MM.1S (cell line): ENCODE results near the gene TTC7B.

Experiments
- DNase-seq: peaks from one replicate; pipeline ENCODE4 v3.0.0-alpha.2; 2015
- H2AFZ ChIP-seq: fragments of 300-600 bp; sonication (generic); 2 replicates; pipeline ENCODE4 v1.6.0; 2016; ENCODE audit warnings: antibody characterized with exemption, low read length
- H3F3A ChIP-seq: fragments of 300-600 bp; sonication (generic); 2 replicates; pipeline ENCODE4 v1.6.1; 2016; ENCODE audit warnings: mild to moderate bottlenecking, antibody characterized with exemption, low read length, moderate library complexity, mixed read lengths; ENCODE audit not compliant: insufficient read depth
- H3K27ac ChIP-seq: fragments of 300-600 bp; sonication (generic); 2 replicates; pipeline ENCODE4 v1.5.1; 2016; ENCODE audit warnings: mild to moderate bottlenecking, low read length
- H3K27me3 ChIP-seq: fragments of 300-600 bp; sonication (generic); replicated peaks from 2 replicates; pipeline ENCODE4 v1.6.0; 2016; ENCODE audit warnings: low read length; ENCODE audit not compliant: insufficient read depth
- H3K36me3 ChIP-seq: fragments of 300-600 bp; sonication (generic); replicated peaks from 2 replicates; pipeline ENCODE4 v1.6.1; 2016; ENCODE audit warnings: mild to moderate bottlenecking, low read length, mixed read lengths; ENCODE audit not compliant: insufficient read depth
- H3K4me1 ChIP-seq: fragments of 300-600 bp; sonication (generic); 2 replicates; pipeline ENCODE4 v1.6.1; 2016; ENCODE audit warnings: low read length, mixed read lengths
- H3K4me2 ChIP-seq: fragments of 300-600 bp; sonication (generic); 2 replicates; pipeline ENCODE4 v1.6.0; 2016; ENCODE audit warnings: low read depth, low read length
- H3K4me3 ChIP-seq: fragments of 300-600 bp; sonication (generic); 2 replicates; pipeline ENCODE4 v1.5.1; 2016; ENCODE audit warnings: low read length, mixed read lengths
- H3K79me2 ChIP-seq: fragments of 300-600 bp; sonication (generic); 2 replicates; pipeline ENCODE4 v1.6.1; 2016; ENCODE audit warnings: mixed run types, low read length, mixed read lengths
- H3K9ac ChIP-seq: fragments of 300-600 bp; sonication (generic); 2 replicates; pipeline ENCODE4 v1.6.1; 2016; ENCODE audit warnings: low read length, mixed read lengths
- H3K9me2 ChIP-seq: fragments of 300-600 bp; sonication (generic); replicated peaks from 2 replicates; pipeline ENCODE4 v1.6.1; 2016; ENCODE audit warnings: mild to moderate bottlenecking, low read length, mixed read lengths; ENCODE audit not compliant: insufficient read depth
- H3K9me3 ChIP-seq: fragments of 300-600 bp; sonication (generic); replicated peaks from 2 replicates; pipeline ENCODE4 v1.6.1; 2016; ENCODE audit warnings: mild to moderate bottlenecking, low read length, mixed read lengths; ENCODE audit not compliant: insufficient read depth
- H4K20me1 ChIP-seq: fragments of 300-600 bp; sonication (generic); 2 replicates; pipeline ENCODE4 v1.6.1; 2016; ENCODE audit warnings: mild to moderate bottlenecking, low read length, moderate library complexity, mixed read lengths; ENCODE audit not compliant: insufficient read depth
- EZH2 ChIP-seq: fragments of 300-600 bp; sonication (generic); optimal IDR thresholded peaks from 2 replicates; pipeline ENCODE3; 2017; ENCODE audit warnings: low read depth, mild to moderate bottlenecking, antibody characterized with exemption, low read length, mixed read lengths
- EZH2phosphoT487 ChIP-seq: fragments of 300-600 bp; sonication (generic); IDR thresholded peaks from 2 replicates; pipeline ENCODE4 v1.6.1; 2018; ENCODE audit warnings: antibody characterized with exemption, low read length
- TF ChIP-seq, protein P1 (sequence below): fragments of 300-600 bp; sonication (generic); IDR thresholded peaks from 2 replicates; pipeline ENCODE4 v1.5.1; 2016; ENCODE audit warnings: antibody characterized with exemption, low read length, mixed read lengths

TTC7B gene

GRCh38 chr14:90514566-90514965 is 301.7 kb downstream of the TTC7B start:
- Histone ChIP-seq H3K4me2 (no peak overlapping the region), H3K4me1 (no peaks in the 10 kb centered on the region), H3K27ac (no peak overlapping the region)

DNA sequence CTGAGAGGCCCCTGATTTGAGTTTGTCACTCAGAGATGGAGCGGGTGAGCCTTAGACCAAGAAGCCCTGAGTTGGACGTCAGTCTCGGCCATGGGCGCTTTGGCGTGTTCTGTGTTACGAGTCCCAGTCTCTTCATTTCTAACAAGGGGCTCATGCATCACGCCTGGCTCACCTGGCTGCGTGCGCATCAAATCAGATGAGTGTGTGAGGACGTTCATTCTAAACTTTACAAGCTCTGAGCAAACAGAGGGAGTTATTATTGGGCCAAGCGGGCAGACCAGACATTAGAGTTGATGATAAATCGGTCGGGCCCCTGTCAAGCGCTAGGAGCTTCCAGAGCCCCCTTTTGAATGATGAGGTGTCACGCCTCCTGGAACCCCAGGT is 302.2 kb downstream of the TTC7B start:
- DNase-seq = no peak
- no peak overlapping the region for H3K9ac ChIP-seq
- TF ChIP-seq EZH2 (no peak), EZH2phosphoT487 (no peak)
- TF ChIP-seq, protein P1, sequence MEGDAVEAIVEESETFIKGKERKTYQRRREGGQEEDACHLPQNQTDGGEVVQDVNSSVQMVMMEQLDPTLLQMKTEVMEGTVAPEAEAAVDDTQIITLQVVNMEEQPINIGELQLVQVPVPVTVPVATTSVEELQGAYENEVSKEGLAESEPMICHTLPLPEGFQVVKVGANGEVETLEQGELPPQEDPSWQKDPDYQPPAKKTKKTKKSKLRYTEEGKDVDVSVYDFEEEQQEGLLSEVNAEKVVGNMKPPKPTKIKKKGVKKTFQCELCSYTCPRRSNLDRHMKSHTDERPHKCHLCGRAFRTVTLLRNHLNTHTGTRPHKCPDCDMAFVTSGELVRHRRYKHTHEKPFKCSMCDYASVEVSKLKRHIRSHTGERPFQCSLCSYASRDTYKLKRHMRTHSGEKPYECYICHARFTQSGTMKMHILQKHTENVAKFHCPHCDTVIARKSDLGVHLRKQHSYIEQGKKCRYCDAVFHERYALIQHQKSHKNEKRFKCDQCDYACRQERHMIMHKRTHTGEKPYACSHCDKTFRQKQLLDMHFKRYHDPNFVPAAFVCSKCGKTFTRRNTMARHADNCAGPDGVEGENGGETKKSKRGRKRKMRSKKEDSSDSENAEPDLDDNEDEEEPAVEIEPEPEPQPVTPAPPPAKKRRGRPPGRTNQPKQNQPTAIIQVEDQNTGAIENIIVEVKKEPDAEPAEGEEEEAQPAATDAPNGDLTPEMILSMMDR = no peak

More at GRCh38 chr14:90514566-90514965, 301.7 kb downstream of the TTC7B start:
- Histone ChIP-seq H3K9me3 (no peaks in the 10 kb centered on the region), H2AFZ (no peak overlapping the region), H3F3A (no peaks in the 10 kb centered on the region), H4K20me1 (no peaks in the 10 kb centered on the region), H3K27me3 (no peaks in the 10 kb centered on the region), H3K79me2 (no peaks in the 10 kb centered on the region), H3K9ac (no peak overlapping the region), H3K4me3 (no peak overlapping the region), H3K9me2 (no peaks in the 10 kb centered on the region), H3K36me3 (no peaks in the 10 kb centered on the region)
- no peak for DNase-seq
- TF ChIP-seq, protein P1 = no peak
- TF ChIP-seq EZH2phosphoT487 = no peak
- no peak for TF ChIP-seq EZH2

GRCh38 chr14:90513161-90514014 is 302.8 kb downstream of the TTC7B start:
- H3K9me2 ChIP-seq = no peaks in the 10 kb centered on the region
- no peaks in the 10 kb centered on the region for H3K79me2 ChIP-seq
- no peak for DNase-seq
- no peak overlapping the region for H3K27ac ChIP-seq
- no peak overlapping the region for H3K4me2 ChIP-seq
- TF ChIP-seq, protein P1 = no peak
- TF ChIP-seq EZH2 (no peak), EZH2phosphoT487 (no peak)
- no peaks in the 10 kb centered on the region for H4K20me1 ChIP-seq
- H3K4me3 ChIP-seq = no peak overlapping the region
- no peak overlapping the region for H3K9ac ChIP-seq
- no peak overlapping the region for H2AFZ ChIP-seq
- no peaks in the 10 kb centered on the region for H3K36me3 ChIP-seq
- H3K4me1 ChIP-seq = no peaks in the 10 kb centered on the region
- H3K9me3 ChIP-seq = no peaks in the 10 kb centered on the region
- H3F3A ChIP-seq = no peaks in the 10 kb centered on the region
- no peaks in the 10 kb centered on the region for H3K27me3 ChIP-seq

More for the DNA sequence above, 302.2 kb downstream of the TTC7B start:
- Histone ChIP-seq H4K20me1 (no peaks in the 10 kb centered on the region), H3K9me3 (no peaks in the 10 kb centered on the region), H3K27me3 (no peaks in the 10 kb centered on the region), H3K4me1 (no peaks in the 10 kb centered on the region), H3K27ac (no peak overlapping the region), H3K36me3 (no peaks in the 10 kb centered on the region), H2AFZ (no peak overlapping the region), H3K4me2 (no peak overlapping the region), H3F3A (no peaks in the 10 kb centered on the region), H3K4me3 (no peak overlapping the region), H3K79me2 (no peaks in the 10 kb centered on the region), H3K9me2 (no peaks in the 10 kb centered on the region)
